Tibial nerve (tissue), 4 donors: ENCODE results near the gene ELMO1.

Experiments
- CTCF ChIP-seq, 5 experiments: fragments of 200-600 bp in 3 of 5; fragments of 450-650 bp in 2 of 5; sonication (generic) in 3 of 5; IDR thresholded peaks; one replicate each; pipeline ENCODE4 v1.5.1; 2016 to 2019; ENCODE audit warnings: antibody characterized with exemption in 5 of 5, mild to moderate bottlenecking in 3 of 5, moderate library complexity in 2 of 5
- EP300 ChIP-seq, 2 donors: sonication (generic); formaldehyde crosslinking; IDR thresholded peaks; one replicate each; pipeline ENCODE4 v1.6.1; 2017; ENCODE audit warnings: antibody characterized with exemption in 2 of 2, mild to moderate bottlenecking in 1 of 2

GRCh38 chr7:37284805-37285231 lies 163.8 kb downstream of the ELMO1 start:
- peak; percentile 66 to 80 (median 75) for TF ChIP-seq CTCF (IDR thresholded peaks at IDR 0.05)
- peak in 1 of 2 donors; percentile 78 for TF ChIP-seq EP300 (IDR thresholded peaks at IDR 0.05)
